Esophagus muscularis mucosa (tissue), 3 donors: Measurements from ENCODE around the gene HTR3C.

Experiments
- POLR2A ChIP-seq: fragments of 450-650 bp; IDR thresholded peaks from one replicate; pipeline ENCODE4 v1.6.1; 2017; ENCODE audit warnings: antibody characterized with exemption, moderate library complexity, mild to moderate bottlenecking, low read depth
- POLR2AphosphoS5 ChIP-seq, 2 donors: sonication (generic); formaldehyde crosslinking; IDR thresholded peaks; one replicate each; pipeline ENCODE4 v1.6.1; 2017; ENCODE audit warnings: antibody characterized with exemption in 2 of 2
- TF ChIP-seq, protein P1 (sequence below), 3 experiments: fragments of 200-600 bp in 2 of 3; fragments of 450-650 bp in 1 of 3; sonication (generic) in 2 of 3; IDR thresholded peaks; one replicate each; pipeline ENCODE4 v1.5.1; 2017 to 2019; ENCODE audit warnings: antibody characterized with exemption in 3 of 3, mild to moderate bottlenecking in 2 of 3, moderate library complexity in 1 of 3

DNA sequence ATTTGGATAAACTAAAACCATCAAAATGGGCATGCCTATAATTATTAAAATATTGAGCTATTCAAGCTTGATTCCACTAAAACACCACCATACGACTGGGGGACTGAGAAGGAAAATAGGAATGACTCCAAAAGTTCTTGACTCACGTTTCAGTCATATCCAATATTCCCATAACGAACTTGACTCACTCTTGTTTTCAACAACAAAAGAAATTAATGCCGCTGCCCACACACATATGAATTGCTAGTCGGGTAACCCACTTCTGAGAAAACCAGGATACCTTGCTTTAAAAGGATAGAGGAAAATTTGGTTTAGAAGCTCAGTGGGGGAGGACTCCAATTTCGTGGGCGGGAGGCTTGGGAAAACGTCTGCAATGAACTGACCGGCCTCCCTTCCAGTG lies 5.2 kb downstream of the HTR3C start:
- TF ChIP-seq POLR2A (no peak), POLR2AphosphoS5 (IDR thresholded peaks at IDR 0.05) (no peak)
- TF ChIP-seq, protein P1, sequence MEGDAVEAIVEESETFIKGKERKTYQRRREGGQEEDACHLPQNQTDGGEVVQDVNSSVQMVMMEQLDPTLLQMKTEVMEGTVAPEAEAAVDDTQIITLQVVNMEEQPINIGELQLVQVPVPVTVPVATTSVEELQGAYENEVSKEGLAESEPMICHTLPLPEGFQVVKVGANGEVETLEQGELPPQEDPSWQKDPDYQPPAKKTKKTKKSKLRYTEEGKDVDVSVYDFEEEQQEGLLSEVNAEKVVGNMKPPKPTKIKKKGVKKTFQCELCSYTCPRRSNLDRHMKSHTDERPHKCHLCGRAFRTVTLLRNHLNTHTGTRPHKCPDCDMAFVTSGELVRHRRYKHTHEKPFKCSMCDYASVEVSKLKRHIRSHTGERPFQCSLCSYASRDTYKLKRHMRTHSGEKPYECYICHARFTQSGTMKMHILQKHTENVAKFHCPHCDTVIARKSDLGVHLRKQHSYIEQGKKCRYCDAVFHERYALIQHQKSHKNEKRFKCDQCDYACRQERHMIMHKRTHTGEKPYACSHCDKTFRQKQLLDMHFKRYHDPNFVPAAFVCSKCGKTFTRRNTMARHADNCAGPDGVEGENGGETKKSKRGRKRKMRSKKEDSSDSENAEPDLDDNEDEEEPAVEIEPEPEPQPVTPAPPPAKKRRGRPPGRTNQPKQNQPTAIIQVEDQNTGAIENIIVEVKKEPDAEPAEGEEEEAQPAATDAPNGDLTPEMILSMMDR (IDR thresholded peaks at IDR 0.05), result no peak
